22Rv1 (cell line): ENCODE measurements around the gene CSMD2.

Experiments
- H3K27ac ChIP-seq: fragments of 450-650 bp; 2 replicates; pipeline ENCODE4 v1.5.1; 2017
- CTCF ChIP-seq: fragments of 450-650 bp; IDR thresholded peaks from 2 replicates; pipeline ENCODE4 v1.5.1; 2017; ENCODE audit warnings: mild to moderate bottlenecking
- ZFX ChIP-seq: fragments of 450-650 bp; IDR thresholded peaks from 2 replicates; pipeline ENCODE4 v1.6.1; 2017; ENCODE audit warnings: antibody characterized with exemption, borderline replicate concordance

The CSMD2 gene

DNA sequence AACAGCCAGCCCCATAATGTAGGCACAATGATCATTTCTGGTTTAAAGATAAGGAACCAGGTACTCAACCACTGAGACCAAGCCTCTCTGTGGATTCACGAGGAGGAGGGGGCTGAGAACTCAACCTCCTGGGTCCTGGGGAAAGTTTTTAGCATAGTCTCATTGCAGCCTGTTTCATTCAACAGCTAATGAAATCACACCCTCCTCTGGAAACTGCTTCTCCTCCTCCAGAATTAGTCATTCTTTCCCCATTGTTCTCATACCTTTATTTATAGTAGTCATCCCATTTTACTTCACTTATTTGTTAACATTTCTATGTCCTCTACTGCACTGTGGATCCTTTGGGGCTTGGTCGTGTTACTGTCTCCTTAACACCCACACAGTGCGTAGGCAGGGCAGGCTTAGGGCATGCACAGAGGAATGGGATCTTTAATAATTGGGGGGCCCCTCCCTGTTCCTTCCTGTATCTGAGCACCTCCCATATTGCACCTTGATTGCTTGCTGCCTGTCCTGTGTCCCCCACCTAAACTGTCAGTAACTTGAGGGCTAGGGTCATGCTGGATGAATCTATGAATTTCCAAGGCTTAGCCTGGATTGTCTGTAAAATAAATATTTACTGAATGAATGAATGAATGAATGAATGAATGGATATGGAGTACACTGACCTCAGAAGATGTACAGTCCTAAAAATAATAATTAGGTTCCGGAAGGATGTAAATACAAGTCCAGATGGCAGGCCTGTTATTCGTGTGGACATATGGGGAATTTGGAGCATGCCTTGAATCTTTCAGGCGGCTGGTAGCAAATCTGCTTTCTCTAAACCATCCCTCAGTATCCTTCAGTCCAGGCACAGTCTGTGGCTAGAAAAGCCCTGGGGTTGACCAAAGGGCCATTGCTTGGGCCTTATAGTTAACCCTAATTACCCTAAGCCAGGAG lies 455.0 kb downstream of the CSMD2 start:
- H3K27ac ChIP-seq = no peak overlapping the region

DNA sequence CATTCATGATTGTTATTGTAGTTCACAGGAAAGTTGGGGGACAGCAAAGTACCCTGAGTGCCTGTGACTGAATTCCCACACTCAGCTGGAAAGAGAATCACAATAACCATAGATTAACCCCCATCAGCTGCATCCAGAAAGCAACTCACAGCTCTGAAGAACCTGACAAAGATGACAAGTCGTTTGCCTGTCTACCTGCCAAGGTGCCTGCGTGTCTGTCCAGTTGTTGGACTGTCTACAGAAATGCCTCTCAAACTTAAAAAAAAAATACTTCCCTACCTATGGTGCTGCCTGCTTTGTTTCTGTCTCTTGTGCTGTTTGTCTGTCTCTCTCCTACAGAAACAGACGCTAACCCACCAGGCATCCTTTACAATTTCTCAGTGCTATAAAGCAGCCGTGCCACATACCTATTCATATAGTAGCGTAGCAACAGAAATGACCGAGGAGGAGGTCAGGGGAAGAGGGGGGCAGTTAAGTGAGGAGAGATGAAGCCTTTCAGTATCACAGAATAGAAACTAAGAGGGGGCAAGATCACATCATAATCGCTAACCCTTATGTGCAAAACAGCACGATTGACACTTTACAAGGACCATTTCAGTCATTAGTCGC lies 455.8 kb downstream of the CSMD2 start:
- H3K27ac ChIP-seq = no peak overlapping the region
- TF ChIP-seq CTCF = no peak
- TF ChIP-seq ZFX = no peak

More for the DNA sequence above, 455.0 kb downstream of the CSMD2 start:
- TF ChIP-seq CTCF (no peak), ZFX (no peak)

DNA sequence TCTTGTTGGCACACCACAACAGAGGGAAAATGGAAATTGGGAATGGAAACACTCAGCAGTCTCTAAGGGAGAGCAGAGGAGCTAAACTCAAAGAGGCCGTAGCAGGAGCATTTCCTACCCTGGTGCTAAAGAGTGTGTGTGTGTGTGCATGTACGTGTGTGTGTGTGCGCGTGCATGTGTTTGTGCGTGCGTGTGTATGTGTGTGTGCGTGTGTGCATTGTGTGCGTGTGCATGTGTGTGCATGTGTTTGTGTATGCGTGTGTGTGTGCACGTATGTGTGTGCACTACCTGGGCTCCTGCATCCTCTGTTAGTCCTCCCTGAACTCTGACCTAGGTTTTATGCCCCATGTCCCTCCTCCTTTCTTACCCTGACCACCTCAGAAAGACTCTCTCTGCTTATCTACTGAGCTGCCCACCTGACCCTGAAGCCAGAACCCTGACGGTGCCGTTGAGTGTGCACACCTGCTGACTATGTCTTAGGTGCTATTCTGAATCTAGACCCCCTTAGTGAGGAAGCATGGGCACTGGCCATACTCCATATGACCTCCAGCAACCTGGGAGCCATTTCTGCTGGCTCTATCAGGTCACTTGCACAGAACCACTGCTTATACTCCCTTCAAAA lies 458.3 kb downstream of the CSMD2 start:
- no peak for TF ChIP-seq ZFX
- TF ChIP-seq CTCF = no peak
- H3K27ac ChIP-seq = no peak overlapping the region

DNA sequence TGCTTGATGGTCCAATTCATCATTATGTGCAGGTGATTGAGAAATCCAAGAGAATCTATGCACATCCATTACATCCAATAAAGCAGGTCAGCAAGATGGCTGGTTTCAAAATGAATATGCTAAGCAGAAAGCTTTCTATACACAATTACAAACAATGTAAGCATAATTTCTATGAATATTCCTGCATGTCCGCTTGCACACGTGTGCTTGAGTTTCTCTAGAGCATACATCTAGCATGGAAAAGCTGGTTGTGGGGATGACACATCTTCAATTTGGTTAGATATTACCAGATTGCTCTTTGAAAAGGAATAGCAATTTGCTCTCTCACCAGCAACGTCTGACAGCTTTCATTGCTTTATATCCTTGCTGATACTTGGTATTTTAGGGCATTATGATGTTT lies 461.6 kb downstream of the CSMD2 start:
- no peak overlapping the region for H3K27ac ChIP-seq
- no peak for TF ChIP-seq CTCF
- no peak for TF ChIP-seq ZFX

GRCh38 chr1:33698361-33699035 lies 466.5 kb downstream of the CSMD2 start:
- TF ChIP-seq CTCF = no peak
- no peak for TF ChIP-seq ZFX
- H3K27ac ChIP-seq = no peak overlapping the region

- TF ChIP-seq ZFX (no peak), CTCF (no peak)
- H3K27ac ChIP-seq = no peak overlapping the region
Observed at GRCh38 chr1:33697816-33698215, 467.2 kb downstream of the CSMD2 start.
